HUDEP-2 (cell line): ENCODE data around the gene SEPTIN1.
"Not testable (repeated sequence)": the region's sequence is repeated elsewhere in the genome, so short reads cannot be mapped to it uniquely, and the experiment has no call there.

Experiments used
- DNase-seq, 76 experiments: peaks; one replicate each; lab custom pipeline; 2025; ENCODE audit not compliant: unreplicated experiment in 76 of 76; lab: John Stamatoyannopoulos, UW

The SEPTIN1 gene

GRCh38 chr16:30342751-30343490 is 39.4 kb downstream of the SEPTIN1 start:
- peak in 1 of 76 experiments; percentile 10 for DNase-seq

DNA sequence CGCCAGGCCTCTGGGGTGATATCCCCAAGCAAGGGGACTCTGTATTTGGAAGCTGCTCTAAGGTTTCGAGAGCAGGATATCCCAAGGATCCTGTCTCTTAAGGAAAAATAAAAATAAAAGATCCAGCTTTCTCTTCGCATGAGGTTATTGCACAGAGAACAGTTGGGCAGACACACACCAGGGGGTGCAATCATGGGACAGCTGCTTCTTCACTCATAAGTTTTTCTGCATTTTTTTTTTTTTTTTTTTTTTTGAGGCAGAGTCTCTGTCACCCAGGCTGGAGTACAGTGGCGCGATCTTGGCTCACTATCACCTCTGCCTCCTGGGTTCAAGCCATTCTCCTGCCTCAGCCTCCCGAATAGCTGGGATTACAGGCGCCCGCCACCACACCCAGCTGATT is 40.4 kb downstream of the SEPTIN1 start:
- not testable (repeated sequence) for DNase-seq

- DNase-seq, result no peak
Observed at GRCh38 chr16:30340621-30341020, 41.7 kb downstream of the SEPTIN1 start.

DNA sequence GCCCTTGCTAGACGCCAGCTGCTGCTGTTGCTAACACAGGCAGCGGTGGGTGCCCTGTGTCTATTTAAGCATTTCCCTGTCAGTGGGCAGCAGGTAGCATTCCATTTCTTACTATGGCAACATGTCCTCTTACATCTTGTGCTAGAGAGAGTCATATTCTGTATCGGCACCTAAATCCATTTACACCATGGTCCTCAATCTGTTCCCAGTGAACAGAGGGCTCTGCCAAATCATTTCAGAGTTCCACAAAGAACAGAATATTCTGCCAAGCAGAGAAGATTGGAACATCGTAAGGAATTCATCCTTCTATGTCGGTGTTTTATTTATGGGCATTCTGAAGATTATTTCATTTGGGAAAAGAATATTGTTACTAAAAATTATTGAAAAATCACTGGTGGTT is 43.6 kb downstream of the SEPTIN1 start:
- not testable (repeated sequence) for DNase-seq

DNA sequence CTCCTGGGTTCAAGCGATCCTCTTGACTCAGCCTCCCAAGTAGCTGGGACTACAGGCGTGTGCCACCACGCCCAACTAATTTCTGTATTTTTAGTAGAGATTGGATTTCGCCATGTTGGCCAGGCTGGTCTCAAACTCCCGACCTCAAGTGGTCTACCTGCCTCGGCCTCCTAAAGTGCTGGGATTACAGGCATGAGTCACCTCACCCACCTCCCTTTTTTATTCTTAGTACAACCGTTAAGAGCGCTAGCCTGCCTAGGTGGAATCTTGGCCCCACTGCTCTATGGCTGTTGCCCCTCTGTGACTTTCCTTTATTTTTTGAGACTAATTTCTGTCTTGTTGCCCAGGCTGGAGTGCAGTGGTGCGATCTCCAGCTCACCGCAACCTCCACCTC is 44.4 kb downstream of the SEPTIN1 start:
- DNase-seq, result not testable (repeated sequence)

DNA sequence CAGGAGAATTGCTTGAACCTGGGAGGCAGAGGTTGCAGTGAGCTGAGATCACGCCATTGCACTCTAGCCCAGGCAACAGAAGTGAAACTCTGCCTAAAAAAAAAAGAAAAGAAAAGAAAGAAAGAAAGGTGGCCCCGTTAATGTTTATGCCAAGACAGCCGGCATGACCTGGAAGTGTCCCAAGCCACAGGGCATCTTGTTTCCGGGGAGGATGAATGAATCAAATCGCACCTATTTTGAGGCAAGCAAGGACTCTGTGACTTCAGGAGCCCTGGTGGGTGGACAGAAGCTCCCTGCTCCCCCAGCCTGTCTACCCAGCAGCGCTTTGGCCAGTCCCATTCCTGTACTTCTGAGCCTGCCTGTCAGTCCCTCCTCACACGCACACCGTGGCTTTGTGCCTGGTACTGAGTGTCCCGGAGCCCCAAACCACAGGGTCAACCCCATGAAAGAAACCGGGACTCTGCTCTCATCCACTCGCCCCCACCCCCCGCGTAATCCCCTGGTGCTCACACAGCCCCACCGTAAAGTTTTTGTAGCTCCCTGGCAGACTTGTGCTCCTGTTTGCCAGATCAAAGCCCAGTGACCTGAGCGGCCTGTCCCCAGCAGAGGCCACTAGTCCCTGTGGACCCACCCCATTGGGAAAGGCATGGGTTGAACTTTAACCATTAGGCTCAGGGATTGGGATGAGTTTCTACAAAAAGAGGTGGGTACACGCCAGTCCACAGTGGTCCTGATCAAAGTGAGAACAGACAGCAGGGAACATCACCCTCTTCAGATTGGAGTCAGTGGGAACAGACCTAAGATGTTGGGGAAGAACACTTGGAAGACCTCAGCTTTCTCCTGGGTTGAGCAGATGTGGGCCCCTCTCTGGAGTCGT is 46.5 kb downstream of the SEPTIN1 start:
- peak in 5 of 76 experiments; percentile 13 to 37 (median 33) for DNase-seq

GRCh38 chr16:30335028-30335597 is 47.2 kb downstream of the SEPTIN1 start:
- DNase-seq, result peak in 68 of 76 experiments; percentile 24 to 89 (median 72)

- peak in 69 of 76 experiments; percentile 20 to 84 (median 66) for DNase-seq
Observed at GRCh38 chr16:30334473-30334989, 47.8 kb downstream of the SEPTIN1 start.
